Activated naive CD8-positive, alpha-beta T cell (primary cell): Measurements from ENCODE around the gene SORBS1.

Experiments used
- H3K27ac Mint-ChIP-seq: one replicate; pipeline ENCODE4 v1.8.0; 2021; ENCODE audit warnings: mixed read lengths
- H3K27me3 Mint-ChIP-seq: one replicate; pipeline ENCODE4 v1.8.0; 2021; ENCODE audit warnings: mixed read lengths
- H3K36me3 Mint-ChIP-seq: one replicate; pipeline ENCODE4 v1.8.0; 2021; ENCODE audit warnings: mixed read lengths
- H3K4me1 Mint-ChIP-seq: one replicate; pipeline ENCODE4 v1.8.0; 2021; ENCODE audit warnings: low read depth, mixed read lengths
- H3K4me3 Mint-ChIP-seq: one replicate; pipeline ENCODE4 v1.8.0; 2021; ENCODE audit warnings: mild to moderate bottlenecking, mixed read lengths
- H3K9me3 Mint-ChIP-seq: one replicate; pipeline ENCODE4 v1.8.0; 2021; ENCODE audit warnings: low read depth, mixed read lengths

SORBS1 gene

GRCh38 chr10:95445223-95445836, 115.8 kb downstream of the SORBS1 start:
- no peak overlapping the region for H3K27ac Mint-ChIP-seq
- H3K4me1 Mint-ChIP-seq = peaks cover 7% of the 10 kb centered on the region
- no peaks in the 10 kb centered on the region for H3K36me3 Mint-ChIP-seq
- peaks cover 4% of the 10 kb centered on the region for H3K27me3 Mint-ChIP-seq
- H3K9me3 Mint-ChIP-seq = no peaks in the 10 kb centered on the region
- no peak overlapping the region for H3K4me3 Mint-ChIP-seq

- H3K4me1 Mint-ChIP-seq = peaks cover 7% of the 10 kb centered on the region
- H3K27me3 Mint-ChIP-seq = peaks cover 4% of the 10 kb centered on the region
- no peaks in the 10 kb centered on the region for H3K9me3 Mint-ChIP-seq
- no peaks in the 10 kb centered on the region for H3K36me3 Mint-ChIP-seq
- H3K27ac Mint-ChIP-seq = no peak overlapping the region
- no peak overlapping the region for H3K4me3 Mint-ChIP-seq
These were observed 116.4 kb downstream of the SORBS1 start for GRCh38 chr10:95444792-95445191.

- no peaks in the 10 kb centered on the region for H3K36me3 Mint-ChIP-seq
- no peak overlapping the region for H3K4me3 Mint-ChIP-seq
- peaks cover 4% of the 10 kb centered on the region for H3K27me3 Mint-ChIP-seq
- H3K27ac Mint-ChIP-seq = no peak overlapping the region
- H3K9me3 Mint-ChIP-seq = no peaks in the 10 kb centered on the region
- peaks cover 7% of the 10 kb centered on the region for H3K4me1 Mint-ChIP-seq
These were observed 117.5 kb downstream of the SORBS1 start for GRCh38 chr10:95443636-95444035.

- Mint-ChIP-seq H3K36me3 (no peaks in the 10 kb centered on the region), H3K27ac (no peak overlapping the region), H3K4me1 (peaks cover 7% of the 10 kb centered on the region), H3K4me3 (no peak overlapping the region), H3K9me3 (no peaks in the 10 kb centered on the region), H3K27me3 (peaks cover 4% of the 10 kb centered on the region)
These were observed 118.8 kb downstream of the SORBS1 start for GRCh38 chr10:95442341-95442740.

- H3K9me3 Mint-ChIP-seq = no peaks in the 10 kb centered on the region
- H3K27me3 Mint-ChIP-seq = peaks cover 4% of the 10 kb centered on the region
- H3K4me1 Mint-ChIP-seq = peaks cover 7% of the 10 kb centered on the region
- no peaks in the 10 kb centered on the region for H3K36me3 Mint-ChIP-seq
- H3K27ac Mint-ChIP-seq = no peak overlapping the region
- H3K4me3 Mint-ChIP-seq = no peak overlapping the region
These were observed 119.6 kb downstream of the SORBS1 start for GRCh38 chr10:95441547-95441923.

- no peak overlapping the region for H3K4me3 Mint-ChIP-seq
- H3K27me3 Mint-ChIP-seq = peaks cover 4% of the 10 kb centered on the region
- H3K36me3 Mint-ChIP-seq = no peaks in the 10 kb centered on the region
- H3K4me1 Mint-ChIP-seq = peaks cover 7% of the 10 kb centered on the region
- no peaks in the 10 kb centered on the region for H3K9me3 Mint-ChIP-seq
- no peak overlapping the region for H3K27ac Mint-ChIP-seq
These were observed 120.2 kb downstream of the SORBS1 start for GRCh38 chr10:95440756-95441546.

- Mint-ChIP-seq H3K27ac (no peak overlapping the region), H3K4me1 (peaks cover 7% of the 10 kb centered on the region), H3K36me3 (no peaks in the 10 kb centered on the region), H3K4me3 (no peak overlapping the region), H3K9me3 (no peaks in the 10 kb centered on the region), H3K27me3 (peaks cover 4% of the 10 kb centered on the region)
These were observed 121.0 kb downstream of the SORBS1 start for GRCh38 chr10:95440038-95440725.

GRCh38 chr10:95438781-95439180, 122.4 kb downstream of the SORBS1 start:
- no peak overlapping the region for H3K4me3 Mint-ChIP-seq

GRCh38 chr10:95437669-95438068, 123.5 kb downstream of the SORBS1 start:
- Mint-ChIP-seq H3K27me3 (no peaks in the 10 kb centered on the region), H3K36me3 (no peaks in the 10 kb centered on the region), H3K9me3 (no peaks in the 10 kb centered on the region), H3K4me1 (peaks cover 7% of the 10 kb centered on the region), H3K4me3 (no peak overlapping the region), H3K27ac (no peak overlapping the region)

More at GRCh38 chr10:95438781-95439180, 122.4 kb downstream of the SORBS1 start:
- no peaks in the 10 kb centered on the region for H3K9me3 Mint-ChIP-seq
- H3K27ac Mint-ChIP-seq = no peak overlapping the region
- peaks cover 7% of the 10 kb centered on the region for H3K4me1 Mint-ChIP-seq
- no peaks in the 10 kb centered on the region for H3K36me3 Mint-ChIP-seq
- H3K27me3 Mint-ChIP-seq = no peaks in the 10 kb centered on the region

GRCh38 chr10:95435548-95436279, 125.5 kb downstream of the SORBS1 start:
- Mint-ChIP-seq H3K4me3 (no peak overlapping the region), H3K9me3 (no peaks in the 10 kb centered on the region), H3K27me3 (no peaks in the 10 kb centered on the region), H3K27ac (no peak overlapping the region), H3K36me3 (no peaks in the 10 kb centered on the region), H3K4me1 (peaks cover under 1% of the 10 kb centered on the region)

- no peak overlapping the region for H3K27ac Mint-ChIP-seq
- H3K4me1 Mint-ChIP-seq = no peaks in the 10 kb centered on the region
- H3K4me3 Mint-ChIP-seq = no peak overlapping the region
- H3K27me3 Mint-ChIP-seq = no peaks in the 10 kb centered on the region
- H3K9me3 Mint-ChIP-seq = no peaks in the 10 kb centered on the region
- no peaks in the 10 kb centered on the region for H3K36me3 Mint-ChIP-seq
These were observed 126.6 kb downstream of the SORBS1 start for GRCh38 chr10:95434583-95434982.

GRCh38 chr10:95431900-95432342, 129.2 kb downstream of the SORBS1 start:
- H3K27ac Mint-ChIP-seq = no peak overlapping the region
- no peaks in the 10 kb centered on the region for H3K9me3 Mint-ChIP-seq
- no peaks in the 10 kb centered on the region for H3K27me3 Mint-ChIP-seq
- H3K36me3 Mint-ChIP-seq = no peaks in the 10 kb centered on the region
- H3K4me1 Mint-ChIP-seq = no peaks in the 10 kb centered on the region
- no peak overlapping the region for H3K4me3 Mint-ChIP-seq

- Mint-ChIP-seq H3K36me3 (no peaks in the 10 kb centered on the region), H3K4me3 (no peak overlapping the region), H3K4me1 (no peaks in the 10 kb centered on the region), H3K27ac (no peak overlapping the region), H3K9me3 (no peaks in the 10 kb centered on the region), H3K27me3 (no peaks in the 10 kb centered on the region)
These were observed 130.8 kb downstream of the SORBS1 start for GRCh38 chr10:95430231-95430951.

GRCh38 chr10:95429639-95430038, 131.5 kb downstream of the SORBS1 start:
- H3K4me1 Mint-ChIP-seq = no peaks in the 10 kb centered on the region
- no peaks in the 10 kb centered on the region for H3K27me3 Mint-ChIP-seq
- H3K4me3 Mint-ChIP-seq = no peak overlapping the region
- H3K9me3 Mint-ChIP-seq = no peaks in the 10 kb centered on the region
- no peak overlapping the region for H3K27ac Mint-ChIP-seq
- H3K36me3 Mint-ChIP-seq = no peaks in the 10 kb centered on the region
